Choroid plexus epithelial cell (primary cell): Measurements from ENCODE around the gene CYP27A1.

Experiments
- DNase-seq: peaks from one replicate; pipeline ENCODE4 v3.0.0-alpha.2; 2010; ENCODE audit warnings: low read depth
- H3K4me3 ChIP-seq: 2 replicates; pipeline ENCODE4 v1.5.1; 2011; ENCODE audit warnings: low read depth, mild to moderate bottlenecking, control low read depth, low read length, moderate library complexity
- CTCF ChIP-seq: conservative IDR thresholded peaks from 2 replicates; pipeline ENCODE4 v1.5.1; 2011; ENCODE audit warnings: low read depth, mild to moderate bottlenecking, control low read depth, inconsistent platforms, low read length, moderate library complexity

The CYP27A1 gene

GRCh38 chr2:218854860-218855259 lies 72.9 kb downstream of the CYP27A1 start:
- TF ChIP-seq CTCF = no peak
- no peak overlapping the region for H3K4me3 ChIP-seq
- no peak for DNase-seq

GRCh38 chr2:218855305-218856166 lies 73.6 kb downstream of the CYP27A1 start:
- DNase-seq = no peak
- no peak overlapping the region for H3K4me3 ChIP-seq
- no peak for TF ChIP-seq CTCF

- no peak for TF ChIP-seq CTCF
- DNase-seq = no peak
These were observed 74.4 kb downstream of the CYP27A1 start for GRCh38 chr2:218856167-218856895.

GRCh38 chr2:218856896-218857243 lies 74.9 kb downstream of the CYP27A1 start:
- no peak overlapping the region for H3K4me3 ChIP-seq
- TF ChIP-seq CTCF = no peak
- no peak for DNase-seq

More at GRCh38 chr2:218856167-218856895, 74.4 kb downstream of the CYP27A1 start:
- no peak overlapping the region for H3K4me3 ChIP-seq

GRCh38 chr2:218857371-218858137 lies 75.6 kb downstream of the CYP27A1 start:
- TF ChIP-seq CTCF = no peak
- no peak overlapping the region for H3K4me3 ChIP-seq
- DNase-seq = no peak

- H3K4me3 ChIP-seq = no peak overlapping the region
- DNase-seq = no peak
- TF ChIP-seq CTCF = no peak
These were observed 76.1 kb downstream of the CYP27A1 start for GRCh38 chr2:218858138-218858445.
